ENCODE data around the gene WDSUB1. TPM values are rescaled to one million over a fixed set of nuclear protein-coding genes. Genes with fewer than 3 reads are reported as not detected.

The WDSUB1 gene
- total RNA-seq, 1 donor from 2014 or later, result 8.6 TPM

GRCh38 chr2:159188449-159188848 is 98.1 kb downstream of the WDSUB1 start:
- H3K4me1 Mint-ChIP-seq, result peaks cover 12% of the 10 kb centered on the region
- ChIA-PET CTCF (no interaction called here), POLR2A (no interaction called here)
- H3K27ac Mint-ChIP-seq, result no peak overlapping the region
- intact Hi-C loops (cut with micrococcal nuclease), result no loop called here
- no peak for TF ChIP-seq CTCF (IDR thresholded peaks at IDR 0.05)
- H3K4me3 Mint-ChIP-seq, result no peak overlapping the region
- H3K36me3 Mint-ChIP-seq (ENCODE audit: low read depth), result no peaks in the 10 kb centered on the region
- no peak for DNase-seq
- no peak for ATAC-seq (ENCODE audit: low read depth)
- H3K9me3 Mint-ChIP-seq, result no peaks in the 10 kb centered on the region
- no peaks in the 10 kb centered on the region for H3K27me3 Mint-ChIP-seq

- H3K4me3 Mint-ChIP-seq, result no peak overlapping the region
- intact Hi-C loops (cut with micrococcal nuclease), result no loop called here
- no peaks in the 10 kb centered on the region for H3K9me3 Mint-ChIP-seq
- H3K27me3 Mint-ChIP-seq, result no peaks in the 10 kb centered on the region
- H3K27ac Mint-ChIP-seq, result no peak overlapping the region
- ChIA-PET POLR2A (no interaction called here), CTCF (no interaction called here)
- no peak for TF ChIP-seq CTCF (IDR thresholded peaks at IDR 0.05)
- no peak for ATAC-seq (ENCODE audit: low read depth)
- DNase-seq, result no peak
- peaks cover 12% of the 10 kb centered on the region for H3K4me1 Mint-ChIP-seq
- H3K36me3 Mint-ChIP-seq (ENCODE audit: low read depth), result no peaks in the 10 kb centered on the region
Observed at GRCh38 chr2:159187106-159187505, 99.4 kb downstream of the WDSUB1 start.

DNA sequence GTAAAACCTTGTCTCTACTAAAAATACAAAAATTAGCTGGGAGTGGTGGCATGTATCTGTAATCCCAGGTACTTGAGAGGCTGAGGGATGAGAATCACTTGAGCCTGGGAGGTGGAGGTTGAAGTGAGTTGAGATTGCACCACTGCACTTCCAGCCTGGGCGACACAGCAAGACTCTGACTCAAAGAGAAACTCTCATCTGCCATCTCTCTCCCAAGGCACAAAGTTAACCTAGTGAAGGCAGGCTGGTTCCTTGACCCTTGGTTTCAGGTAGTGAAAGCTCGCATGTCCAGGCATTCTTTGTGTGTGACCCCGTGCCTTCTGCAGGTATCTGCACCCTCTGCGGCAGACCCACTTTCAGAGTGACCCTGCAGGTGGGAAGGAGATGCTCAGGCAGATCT is 100.0 kb downstream of the WDSUB1 start:
- intact Hi-C loops (cut with micrococcal nuclease), result no loop called here
- Mint-ChIP-seq H3K27ac (no peak overlapping the region), H3K4me1 (peaks cover 12% of the 10 kb centered on the region), H3K4me3 (no peak overlapping the region), H3K36me3 (ENCODE audit: low read depth) (no peaks in the 10 kb centered on the region), H3K9me3 (no peaks in the 10 kb centered on the region), H3K27me3 (no peaks in the 10 kb centered on the region)
- ChIA-PET CTCF (no interaction called here), POLR2A (no interaction called here)
- ATAC-seq (ENCODE audit: low read depth) (no peak), DNase-seq (no peak)
- no peak for TF ChIP-seq CTCF (IDR thresholded peaks at IDR 0.05)
